HAP-1 (cell line): ENCODE data around the gene CCDC88A.
A peak's percentile ranks its signal among the peaks of the same experiment; 100 is the strongest.
"Not testable (repeated sequence)": the region's sequence is repeated elsewhere in the genome, so short reads cannot be mapped to it uniquely, and the experiment has no call there.

Experiments
- DNase-seq, 2 experiments: peaks; one replicate each; pipeline ENCODE4 v3.0.0-alpha.2; 2016 to 2020; ENCODE audit warnings: low spot score in 2 of 2
- H3K27me3 ChIP-seq: fragments of 250-450 bp; sonication (Bioruptor Pico); 2 replicates; pipeline ENCODE4 v1.5.1; 2020; ENCODE audit warnings: low read depth, mild to moderate bottlenecking, moderate library complexity
- H3K36me3 ChIP-seq: fragments of 250-450 bp; sonication (Bioruptor Pico); replicated peaks from 2 replicates; pipeline ENCODE4 v1.5.1; 2020; ENCODE audit warnings: mild to moderate bottlenecking
- H3K4me1 ChIP-seq: fragments of 250-450 bp; sonication (Bioruptor Pico); 2 replicates; pipeline ENCODE4 v1.5.1; 2020; ENCODE audit warnings: mild to moderate bottlenecking
- H3K4me3 ChIP-seq: fragments of 250-450 bp; sonication (Bioruptor Pico); 2 replicates; pipeline ENCODE4 v1.5.1; 2020; ENCODE audit warnings: mild to moderate bottlenecking, moderate library complexity
- H3K9me3 ChIP-seq: fragments of 250-450 bp; sonication (Bioruptor Pico); 2 replicates; pipeline ENCODE4 v1.5.1; 2020; ENCODE audit warnings: mild to moderate bottlenecking, moderate library complexity
- in situ Hi-C: fragments of 300-500 bp; cut with MboI; formaldehyde crosslinking; loops from 3 replicates; pipeline ENCODE4 v1.14.3; 2020; ENCODE audit warnings: low sequenced_read_pairs, inconsistent platforms, mixed read lengths

CCDC88A gene

DNA sequence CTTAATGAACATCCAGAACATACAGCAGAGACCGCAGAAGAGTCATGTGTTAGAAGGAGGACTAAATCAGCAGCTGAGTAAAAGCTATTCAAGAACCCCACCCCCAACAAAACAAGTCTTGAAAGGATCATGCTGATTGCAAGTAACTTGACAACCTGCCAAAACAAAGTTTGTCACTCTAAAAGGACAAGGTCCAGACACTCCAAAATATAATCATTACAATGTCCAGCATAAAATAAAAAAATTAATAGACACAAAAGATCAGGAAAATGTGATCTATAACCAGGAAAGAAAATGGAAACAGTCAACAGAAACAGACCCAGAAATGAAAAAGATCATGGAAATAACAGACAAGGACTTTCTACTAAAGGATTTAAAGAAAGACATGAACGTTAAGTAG, 28.5 kb downstream of the CCDC88A start:
- Histone ChIP-seq H3K27me3 (no peaks in the 10 kb centered on the region), H3K9me3 (0 out of 2 replicates have a peak, but pooled peaks cover 3% of the 10 kb centered on the region), H3K4me3 (no peak overlapping the region), H3K36me3 (no peaks in the 10 kb centered on the region), H3K4me1 (peaks cover 23% of the 10 kb centered on the region)
- in situ Hi-C loops = no loop called here
- no peak for DNase-seq

DNA sequence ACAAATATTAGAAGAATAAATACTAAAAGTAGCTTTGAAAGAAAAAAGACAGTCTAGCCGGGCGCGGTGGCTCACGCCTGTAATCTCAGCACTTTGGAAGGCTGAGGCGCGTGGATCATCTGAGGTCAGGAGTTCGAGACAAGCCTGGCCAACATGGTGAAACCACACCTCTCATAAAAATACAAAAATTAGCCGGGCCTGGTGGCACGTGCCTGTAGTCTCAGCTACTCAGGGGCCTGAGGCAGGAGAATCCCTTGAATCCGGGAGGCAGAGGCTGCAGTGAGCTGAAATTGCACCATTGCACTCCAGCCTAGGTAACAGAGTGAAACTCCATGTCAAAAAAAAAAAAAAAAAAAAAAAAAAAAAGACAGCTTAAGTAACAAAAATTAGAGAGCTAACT, 34.1 kb downstream of the CCDC88A start:
- H3K36me3 ChIP-seq, H3K27me3 ChIP-seq, H3K4me3 ChIP-seq, H3K9me3 ChIP-seq, in situ Hi-C loops, DNase-seq: not testable (repeated sequence)
- peaks cover 15% of the 10 kb centered on the region for H3K4me1 ChIP-seq

DNA sequence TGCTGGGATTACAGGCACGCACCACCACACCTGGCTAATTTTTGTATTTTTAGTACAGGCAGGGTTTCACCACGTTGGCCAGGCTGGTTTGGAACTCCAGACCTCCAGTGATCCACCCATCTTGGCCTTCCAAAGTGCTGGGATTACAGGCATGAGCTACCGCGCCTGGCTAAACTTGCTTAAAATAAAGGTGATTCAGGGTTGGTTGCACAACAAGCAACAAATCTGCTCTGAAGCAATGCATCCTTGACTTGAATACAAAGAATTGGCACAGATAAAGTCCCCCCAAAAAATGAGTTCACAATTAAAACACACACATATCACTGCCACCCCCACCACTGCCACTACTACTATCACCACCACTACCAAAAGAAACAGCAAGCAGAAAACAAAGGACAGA, 34.9 kb downstream of the CCDC88A start:
- no peak overlapping the region for H3K4me3 ChIP-seq
- in situ Hi-C loops = no loop called here
- H3K36me3 ChIP-seq = no peaks in the 10 kb centered on the region
- no peak for DNase-seq
- no peaks in the 10 kb centered on the region for H3K27me3 ChIP-seq
- H3K9me3 ChIP-seq = no peaks in the 10 kb centered on the region
- H3K4me1 ChIP-seq = peaks cover 10% of the 10 kb centered on the region

DNA sequence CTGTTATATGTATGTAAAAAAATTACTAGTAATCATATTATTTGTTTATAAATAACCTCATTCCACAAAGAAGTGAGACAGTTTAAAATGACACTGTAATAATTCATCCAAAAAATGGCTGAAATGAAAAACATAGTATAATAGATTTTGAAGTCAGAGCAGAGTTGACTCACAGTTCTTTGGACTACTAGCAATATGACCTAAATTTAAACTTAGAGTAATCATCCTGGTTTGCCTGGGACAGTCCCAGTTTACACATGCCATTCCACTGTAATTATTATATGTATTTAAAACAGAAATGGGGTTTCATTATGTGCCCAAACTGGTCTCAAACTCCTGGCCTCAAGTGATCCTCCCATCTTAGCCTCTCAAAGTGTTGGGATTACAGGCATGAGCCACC, 48.3 kb downstream of the CCDC88A start:
- Histone ChIP-seq H3K4me3 (no peak overlapping the region), H3K9me3 (no peaks in the 10 kb centered on the region), H3K27me3 (no peaks in the 10 kb centered on the region), H3K4me1 (no peaks in the 10 kb centered on the region), H3K36me3 (no peaks in the 10 kb centered on the region; the same call in 1 of the 2 replicates)
- DNase-seq = no peak
- in situ Hi-C loops = no loop called here

DNA sequence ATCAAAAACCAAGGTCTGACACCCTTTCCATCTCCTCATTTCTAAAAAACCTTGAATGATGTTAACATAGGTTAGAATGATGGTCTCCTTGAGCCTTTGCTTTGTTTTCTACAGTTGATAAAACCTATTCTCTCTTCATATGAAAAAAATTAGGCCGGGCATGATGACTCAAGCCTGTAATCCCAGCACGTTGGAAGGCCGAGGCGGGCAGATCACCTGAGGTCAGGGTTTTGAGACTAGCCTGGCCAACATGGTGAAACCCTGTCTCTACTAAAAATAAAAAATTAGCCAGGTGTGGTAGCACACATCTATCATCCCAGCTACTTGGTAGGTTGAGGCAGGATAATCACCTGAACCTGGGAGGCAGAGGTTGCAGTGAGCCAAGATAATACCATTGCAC, 49.4 kb downstream of the CCDC88A start:
- no peaks in the 10 kb centered on the region for H3K9me3 ChIP-seq
- no peak overlapping the region for H3K4me3 ChIP-seq
- in situ Hi-C loops = no loop called here
- H3K4me1 ChIP-seq = no peaks in the 10 kb centered on the region
- H3K36me3 ChIP-seq = no peaks in the 10 kb centered on the region; the same call in 1 of the 2 replicates
- H3K27me3 ChIP-seq = no peaks in the 10 kb centered on the region
- no peak for DNase-seq

DNA sequence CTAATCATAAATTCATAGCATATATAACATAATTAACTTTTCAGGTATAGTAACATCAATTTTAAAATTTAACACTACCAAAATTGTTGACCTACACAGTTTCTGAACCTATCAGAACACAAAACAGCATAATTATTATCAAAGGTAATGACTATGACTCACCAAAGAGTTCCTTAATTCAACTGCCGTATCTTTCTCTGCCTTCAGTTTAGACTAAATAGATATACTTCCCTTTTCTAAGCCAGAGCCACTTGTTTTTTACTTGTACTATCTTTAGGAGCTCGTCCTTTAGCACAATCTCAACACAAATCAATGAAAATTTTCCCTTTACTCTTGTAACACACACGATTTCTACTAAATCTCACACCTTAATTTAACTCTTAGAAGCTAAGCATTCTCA, 54.4 kb downstream of the CCDC88A start:
- in situ Hi-C loops = no loop called here
- Histone ChIP-seq H3K4me3 (no peak overlapping the region), H3K9me3 (no peaks in the 10 kb centered on the region), H3K36me3 (no peaks in the 10 kb centered on the region), H3K4me1 (peaks cover 16% of the 10 kb centered on the region), H3K27me3 (no peaks in the 10 kb centered on the region)
- no peak for DNase-seq

DNA sequence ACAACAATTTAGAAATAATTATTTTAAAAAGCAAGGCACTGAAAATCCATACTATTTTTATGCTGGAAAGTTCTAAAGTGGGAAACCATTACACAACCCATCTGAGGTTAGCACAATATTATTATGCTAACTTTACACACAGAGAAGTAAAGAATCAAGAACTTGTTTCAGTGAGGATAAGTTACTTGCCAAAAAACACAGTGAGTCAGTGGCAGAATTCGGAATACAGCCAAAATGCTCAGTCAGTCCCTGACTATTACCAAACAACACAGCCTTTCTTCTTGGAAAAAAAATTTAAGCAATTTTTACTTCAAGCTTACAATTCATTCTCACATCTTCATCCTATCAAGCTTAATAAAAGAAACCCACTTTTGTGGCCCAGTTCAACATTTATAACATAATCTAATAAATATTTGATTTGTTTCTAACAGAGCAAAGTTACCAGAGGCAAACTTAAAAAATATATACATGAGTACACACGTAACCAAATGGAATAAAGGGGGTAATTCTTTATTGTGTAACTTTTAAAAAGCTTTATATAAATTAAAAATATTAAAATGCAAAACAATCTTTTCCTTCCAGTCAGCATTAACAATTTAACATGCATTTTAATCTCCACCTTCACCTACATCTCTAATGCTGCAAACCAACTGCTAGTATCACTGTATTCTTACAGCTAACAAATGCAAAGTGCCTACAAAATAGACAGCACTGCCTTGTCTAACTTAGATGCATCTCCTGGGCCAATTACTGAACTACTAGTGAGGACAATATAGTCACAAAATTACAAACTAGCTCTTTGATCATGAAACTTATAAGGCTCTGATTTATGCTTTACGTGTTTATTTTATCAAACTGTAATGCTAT, 55.2 kb downstream of the CCDC88A start:
- Histone ChIP-seq H3K4me1 (peaks cover 16% of the 10 kb centered on the region), H3K9me3 (no peaks in the 10 kb centered on the region), H3K4me3 (no peak overlapping the region), H3K36me3 (no peaks in the 10 kb centered on the region), H3K27me3 (no peaks in the 10 kb centered on the region)
- in situ Hi-C loops = no loop called here
- no peak for DNase-seq

DNA sequence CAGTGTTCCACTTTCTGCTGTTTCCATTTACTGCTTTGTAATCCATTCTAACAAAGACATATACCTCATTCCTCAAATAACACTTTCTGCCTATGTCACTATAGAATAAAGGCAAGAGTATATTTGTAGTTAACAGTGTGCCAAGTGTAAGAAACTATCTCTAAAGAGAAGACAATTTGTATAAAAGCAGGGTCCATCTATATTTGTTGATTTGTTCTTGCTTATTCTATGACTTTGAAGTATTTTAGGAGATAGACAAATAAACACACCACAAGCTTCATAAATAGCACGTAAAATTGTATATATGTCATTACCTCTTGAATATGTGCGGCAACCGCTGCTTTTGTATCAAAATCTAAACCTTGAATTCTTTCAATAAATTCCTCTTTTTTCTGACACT, 56.0 kb downstream of the CCDC88A start:
- H3K27me3 ChIP-seq = no peaks in the 10 kb centered on the region
- in situ Hi-C loops = no loop called here
- DNase-seq = peak in 1 of 2 experiments; percentile 64
- no peaks in the 10 kb centered on the region for H3K9me3 ChIP-seq
- peaks cover 23% of the 10 kb centered on the region for H3K4me1 ChIP-seq
- no peak overlapping the region for H3K4me3 ChIP-seq
- no peaks in the 10 kb centered on the region for H3K36me3 ChIP-seq

DNA sequence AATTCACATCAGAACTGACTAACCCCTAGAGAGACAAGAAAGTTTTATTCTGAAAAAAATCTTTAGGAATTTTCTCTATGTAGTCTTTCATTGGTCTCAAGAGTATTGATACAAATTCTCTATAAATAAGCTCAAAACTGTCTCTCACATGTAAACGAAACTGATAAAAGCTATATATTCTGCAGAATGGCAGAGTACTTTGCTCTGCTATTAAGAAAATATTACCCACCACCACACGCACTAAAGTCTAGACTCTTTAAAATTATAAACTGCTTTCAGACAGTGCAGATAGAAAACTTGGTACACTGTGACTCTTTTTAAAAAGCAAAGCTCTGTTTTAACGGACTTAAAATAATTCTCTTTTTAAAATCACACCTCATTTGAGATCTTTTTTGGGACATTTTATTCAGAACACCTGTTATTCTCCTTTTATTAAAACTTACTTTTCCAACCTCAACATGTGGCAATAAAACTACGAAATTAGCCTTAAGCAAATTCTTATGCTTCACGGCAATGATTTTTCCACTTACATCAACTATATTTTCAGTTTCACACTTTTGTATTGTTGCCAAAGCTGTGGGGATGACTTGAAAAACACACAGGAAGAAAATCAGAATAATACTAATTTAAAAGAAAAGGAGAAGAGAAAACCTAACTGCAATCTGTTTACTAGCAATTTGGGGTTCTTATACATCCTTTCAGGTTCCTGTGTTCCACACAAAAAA, 58.0 kb downstream of the CCDC88A start:
- Histone ChIP-seq H3K4me1 (peaks cover 34% of the 10 kb centered on the region), H3K9me3 (no peaks in the 10 kb centered on the region), H3K36me3 (no peaks in the 10 kb centered on the region), H3K4me3 (no peak overlapping the region), H3K27me3 (no peaks in the 10 kb centered on the region)
- DNase-seq = no peak
- in situ Hi-C loops = no loop called here

DNA sequence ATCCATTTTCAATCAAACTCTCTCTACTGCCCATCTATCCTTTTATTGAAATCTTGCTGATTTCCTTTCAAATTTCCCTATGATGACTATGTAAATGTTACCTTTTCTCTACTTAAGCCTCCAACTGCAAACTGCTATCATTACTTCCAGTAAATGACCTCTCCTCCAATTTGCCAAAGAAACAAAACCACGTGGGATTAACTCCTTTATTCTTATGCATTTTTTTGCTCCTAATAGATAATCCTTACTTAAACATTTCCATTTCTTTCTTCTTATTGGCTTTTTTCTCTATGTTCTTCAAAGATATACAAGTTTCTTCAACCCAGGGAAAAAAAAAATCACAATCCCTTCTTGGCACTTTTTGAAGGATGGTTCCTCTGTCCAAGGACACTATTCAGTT, 61.2 kb downstream of the CCDC88A start:
- in situ Hi-C loops = no loop called here

DNA sequence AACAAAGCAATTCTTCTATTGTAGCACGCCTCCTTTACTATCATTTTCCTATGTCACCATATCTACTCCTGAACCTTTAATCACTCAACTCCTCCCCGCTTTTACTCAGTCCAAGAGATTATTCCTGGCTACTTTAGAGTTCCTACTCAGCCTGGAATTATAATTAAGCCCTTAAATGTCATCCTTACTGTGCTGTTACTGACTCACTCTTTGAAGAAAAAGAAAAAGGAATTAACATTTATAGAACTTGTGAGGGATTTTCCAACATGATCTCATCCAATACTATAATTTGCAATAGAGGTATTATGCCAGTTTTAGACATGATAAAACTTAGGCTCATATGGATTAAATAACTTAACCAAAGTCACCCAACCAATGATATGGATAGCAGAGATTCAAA, 61.7 kb downstream of the CCDC88A start:
- Histone ChIP-seq H3K4me3 (no peak overlapping the region), H3K4me1 (peaks cover 18% of the 10 kb centered on the region), H3K9me3 (no peaks in the 10 kb centered on the region), H3K36me3 (peaks cover 11% of the 10 kb centered on the region; the same call in 1 of the 2 replicates), H3K27me3 (no peaks in the 10 kb centered on the region)
- peak in 1 of 2 experiments; percentile 13 for DNase-seq
- in situ Hi-C loops = no loop called here

More for the DNA sequence above, 61.2 kb downstream of the CCDC88A start:
- H3K4me1 ChIP-seq = peaks cover 21% of the 10 kb centered on the region
- H3K27me3 ChIP-seq = no peaks in the 10 kb centered on the region
- DNase-seq = peak in 1 of 2 experiments; percentile 94
- peaks cover 11% of the 10 kb centered on the region; the same call in 1 of the 2 replicates for H3K36me3 ChIP-seq
- H3K9me3 ChIP-seq = no peaks in the 10 kb centered on the region
- no peak overlapping the region for H3K4me3 ChIP-seq

DNA sequence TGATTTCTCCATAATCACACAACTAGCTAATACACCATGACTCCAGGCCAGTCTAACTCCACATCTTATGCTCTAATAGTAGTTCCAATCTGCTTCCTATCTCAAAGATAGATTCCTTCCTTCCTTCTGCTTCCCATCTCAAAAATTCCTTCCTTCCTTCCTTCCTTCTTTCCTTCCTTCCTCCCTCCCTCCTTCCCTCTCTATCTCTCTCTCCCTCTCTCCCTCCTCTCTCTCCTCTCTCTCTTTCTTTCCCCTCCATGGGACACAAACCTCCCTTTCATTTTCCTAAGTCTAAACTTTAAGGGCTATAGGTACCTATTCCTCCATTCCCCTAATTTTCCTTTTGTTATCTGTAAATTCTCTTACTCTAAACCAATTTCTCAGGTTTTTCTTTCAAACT, 62.5 kb downstream of the CCDC88A start:
- Histone ChIP-seq H3K27me3 (no peaks in the 10 kb centered on the region), H3K4me1 (peaks cover 18% of the 10 kb centered on the region), H3K36me3 (peaks cover 11% of the 10 kb centered on the region; the same call in 1 of the 2 replicates), H3K9me3 (no peaks in the 10 kb centered on the region), H3K4me3 (no peak overlapping the region)
- in situ Hi-C loops = no loop called here
- no peak for DNase-seq

DNA sequence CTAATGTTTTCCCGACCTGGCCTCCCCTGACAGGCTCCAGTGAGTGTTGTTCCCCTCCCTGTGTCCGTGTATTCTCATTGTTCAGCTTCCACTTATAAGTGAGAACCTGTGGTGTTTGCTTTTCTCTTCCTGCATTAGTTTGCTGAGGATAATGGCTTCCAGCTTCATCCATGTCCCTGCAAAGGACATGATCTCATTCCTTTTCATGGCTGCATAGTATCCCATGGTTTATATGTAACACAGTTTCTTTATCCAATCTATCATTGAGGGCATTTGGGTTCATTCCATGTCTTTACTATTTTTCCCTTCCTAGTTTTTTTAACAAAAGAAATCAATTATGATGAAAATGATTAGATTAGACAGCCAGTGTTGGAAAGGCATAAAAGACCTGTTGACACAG, 63.5 kb downstream of the CCDC88A start:
- H3K27me3 ChIP-seq, H3K4me3 ChIP-seq, DNase-seq, in situ Hi-C loops, H3K9me3 ChIP-seq: not testable (repeated sequence)
- H3K36me3 ChIP-seq = peaks cover 11% of the 10 kb centered on the region; the same call in 1 of the 2 replicates
- H3K4me1 ChIP-seq = peaks cover 18% of the 10 kb centered on the region

DNA sequence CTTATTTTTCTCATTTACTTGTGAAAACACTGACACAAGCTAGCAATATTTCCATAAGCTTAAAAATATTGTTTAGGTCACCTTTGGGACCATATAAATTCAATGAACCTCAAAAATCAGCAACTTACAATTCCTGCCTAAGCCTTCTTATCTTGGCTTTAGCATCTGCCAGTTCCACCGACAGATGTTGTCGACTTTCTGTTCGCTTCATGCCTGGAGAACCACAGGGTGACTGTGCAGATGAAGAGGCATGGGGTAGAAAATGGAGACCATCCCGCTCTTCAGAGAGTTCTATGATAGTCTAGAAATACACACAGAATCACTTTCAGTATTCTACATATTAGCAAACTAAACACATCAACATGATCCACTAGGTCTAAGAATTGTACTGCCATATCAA, 64.2 kb downstream of the CCDC88A start:
- Histone ChIP-seq H3K4me1 (peaks cover 18% of the 10 kb centered on the region), H3K4me3 (no peak overlapping the region), H3K27me3 (no peaks in the 10 kb centered on the region), H3K9me3 (no peaks in the 10 kb centered on the region), H3K36me3 (peaks cover 11% of the 10 kb centered on the region; the same call in 1 of the 2 replicates)
- in situ Hi-C loops = no loop called here
- no peak for DNase-seq
